Endothelial cell of umbilical vein (primary cell): ENCODE results near the gene BCAS4. TPM values are rescaled to one million over a fixed set of nuclear protein-coding genes. Genes with fewer than 3 reads are reported as not detected.

Experiments used
- BruUV-seq: library from RNA; stranded (reverse); fragments of 400-500 nt; replicated peaks from 2 replicates; lab custom pipeline; 2021; lab: Mats Ljungman, UMichigan
- CTCF ChIA-PET: fragments of 300-600, 350-600 bp; sonication (Branson Sonifier 250); formaldehyde crosslinking; loops from one replicate; lab custom pipeline; 2021; ENCODE audit warnings: antibody characterized with exemption, inconsistent platforms; lab: Charles Lee
- POLR2A ChIA-PET: fragments of 300-600, 350-600 bp; sonication (Branson Sonifier 250); formaldehyde crosslinking; loops from one replicate; lab custom pipeline; 2021; ENCODE audit warnings: antibody characterized with exemption, inconsistent platforms; lab: Charles Lee
- DNase-seq: peaks from one replicate; pipeline ENCODE4 v3.0.0-alpha.2; 2011; ENCODE audit warnings: low read depth, low spot score
- FAIRE-seq: peaks from 2 replicates; lab custom pipeline; 2011; peaks lifted over from hg19 to GRCh38; lab: Jason Lieb, UNC
- H2AFZ ChIP-seq: 2 replicates; pipeline ENCODE4 v1.6.0; 2012; ENCODE audit warnings: low read depth, low read length, control low read depth, inconsistent platforms
- H3K27ac ChIP-seq: 2 replicates; pipeline ENCODE4 v1.5.1; 2011; ENCODE audit warnings: low read depth, mild to moderate bottlenecking, control low read depth, low read length, moderate library complexity; ENCODE audit not compliant: insufficient read depth
- H3K27me3 ChIP-seq, 2 experiments: 2 replicates each; pipeline versions ENCODE4 v1.6.0 to v1.6.1; 2011; ENCODE audit warnings: low read length in 2 of 2, mixed read lengths in 1 of 2; ENCODE audit not compliant: control insufficient read depth in 2 of 2, insufficient read depth in 2 of 2
- H3K36me3 ChIP-seq, 2 experiments: 2 replicates in 1 of 2; 3 replicates in 1 of 2; pipeline ENCODE4 v1.5.1; 2011; ENCODE audit warnings: low read length in 2 of 2, mild to moderate bottlenecking in 1 of 2, moderate library complexity in 1 of 2; ENCODE audit not compliant: control insufficient read depth in 2 of 2, insufficient read depth in 2 of 2; ENCODE audit errors: extremely low read depth in 1 of 2
- H3K4me1 ChIP-seq: 3 replicates; pipeline ENCODE4 v1.5.1; 2011; ENCODE audit warnings: mild to moderate bottlenecking, low read length; ENCODE audit not compliant: control insufficient read depth, insufficient read depth; ENCODE audit errors: extremely low read depth
- H3K4me2 ChIP-seq: 2 replicates; pipeline ENCODE4 v1.6.1; 2011; ENCODE audit warnings: low read length, control low read depth, mixed read lengths; ENCODE audit not compliant: insufficient read depth
- H3K4me3 ChIP-seq, 3 experiments: fragments of 200-600 bp in 1 of 3; sonication (generic), shearing (Covaris generic) in 1 of 3; replicated peaks in 1 of 3; 2 replicates each; pipeline ENCODE4 v1.5.1; 2011 to 2016; ENCODE audit warnings: control low read depth in 3 of 3, low read length in 3 of 3, mild to moderate bottlenecking in 2 of 3, inconsistent platforms in 1 of 3, low read depth in 1 of 3, moderate library complexity in 1 of 3; ENCODE audit not compliant: insufficient read depth in 1 of 3
- H3K79me2 ChIP-seq: 2 replicates; pipeline ENCODE4 v1.6.0; 2012; ENCODE audit warnings: low read length, inconsistent platforms; ENCODE audit not compliant: control insufficient read depth, insufficient read depth
- H3K9ac ChIP-seq: replicated peaks from 2 replicates; pipeline ENCODE3; 2011; ENCODE audit warnings: low read length, control low read depth; ENCODE audit not compliant: insufficient read depth; ENCODE audit errors: extremely low read depth
- H3K9me1 ChIP-seq: replicated peaks from 3 replicates; pipeline ENCODE4 v1.6.0; 2011; ENCODE audit warnings: mild to moderate bottlenecking, low read length; ENCODE audit not compliant: control insufficient read depth, insufficient read depth; ENCODE audit errors: extremely low read depth
- H3K9me3 ChIP-seq: replicated peaks from 2 replicates; pipeline ENCODE4 v1.5.1; 2012; ENCODE audit warnings: low read length, inconsistent platforms; ENCODE audit not compliant: control insufficient read depth, insufficient read depth
- H4K20me1 ChIP-seq: replicated peaks from 2 replicates; pipeline ENCODE3; 2011; ENCODE audit warnings: mild to moderate bottlenecking, low read length; ENCODE audit not compliant: control insufficient read depth, insufficient read depth; ENCODE audit errors: extremely low read depth
- CTCF ChIP-seq, 2 donors: IDR thresholded peaks; 1 replicate in 1 of 2; 2 replicates in 1 of 2; pipeline ENCODE4 v1.5.1; 2011; ENCODE audit warnings: low read length in 2 of 2, mild to moderate bottlenecking in 2 of 2, moderate library complexity in 2 of 2, control low read depth in 1 of 2, inconsistent platforms in 1 of 2, low read depth in 1 of 2; ENCODE audit not compliant: insufficient read depth in 1 of 2; ENCODE audit errors: extremely low read depth in 1 of 2
- EZH2 ChIP-seq: IDR thresholded peaks from 2 replicates; pipeline ENCODE4 v1.6.1; 2012; ENCODE audit warnings: borderline replicate concordance, low read depth, mild to moderate bottlenecking, moderate library complexity, low read length, inconsistent platforms; ENCODE audit not compliant: severe bottlenecking
- MYC ChIP-seq: IDR thresholded peaks from one replicate; pipeline ENCODE4 v1.6.1; 2011; ENCODE audit warnings: mild to moderate bottlenecking, low read depth, low read length
- POLR2AphosphoS5 ChIP-seq: IDR thresholded peaks from 2 replicates; pipeline ENCODE4 v1.6.1; 2012; ENCODE audit warnings: low read depth, mild to moderate bottlenecking, control low read depth, low read length, moderate library complexity; ENCODE audit not compliant: insufficient read depth
- dilution Hi-C: fragments of 300-500 bp; cut with MboI; formaldehyde crosslinking; loops from one replicate; pipeline ENCODE4 v1.15.0; 2019; ENCODE audit warnings: low sequenced_read_pairs; ENCODE audit not compliant: extremely low pct_ligation_motif_present
- intact Hi-C: fragments of 100-400 bp; cut with micrococcal nuclease; formaldehyde crosslinking; loops from one replicate; pipeline ENCODE4 v1.10.0; 2022
- polyA plus RNA-seq, 4 experiments: library from polyadenylated mRNA; depleted of rRNA in 3 of 4; stranded (reverse) in 3 of 4; unstranded in 1 of 4; fragments of >200 nt; gene quantifications; 2 replicates each; pipeline versions ENCODE4 v1.2.1 to v1.2.3, GENCODE V29; 2011 to 2012; ENCODE audit warnings: missing spikeins in 1 of 4
- total RNA-seq: library from RNA; stranded (reverse); gene quantifications from 2 replicates; pipeline ENCODE4 v1.2.3, GENCODE V29; 2021

Gene BCAS4
- total and polyA plus RNA-seq, 2 donors (not counting 3 experiments of a cell fraction or from before 2014, with no cell fraction given) = 1.0 to 1.5 TPM

GRCh38 chr20:50883856-50884255 is 89.0 kb downstream of the BCAS4 start:
- Histone ChIP-seq H3K9me3 (no peaks in the 10 kb centered on the region), H3K9ac (no peak overlapping the region), H3K4me3 (no peak overlapping the region), H2AFZ (no peak overlapping the region), H3K27ac (no peak overlapping the region), H3K4me2 (no peak overlapping the region), H4K20me1 (no peaks in the 10 kb centered on the region), H3K36me3 (peaks cover 0 to 2% of the 10 kb centered on the region in 2 experiments), H3K79me2 (no peaks in the 10 kb centered on the region), H3K27me3 (no peaks in the 10 kb centered on the region), H3K4me1 (no peaks in the 10 kb centered on the region), H3K9me1 (no peaks in the 10 kb centered on the region)
- no peak for TF ChIP-seq MYC
- no peak for TF ChIP-seq POLR2AphosphoS5
- dilution Hi-C loops = no loop called here
- FAIRE-seq (no peak), DNase-seq (no peak)
- ChIA-PET CTCF (interaction anchor here (1.2 to 1.7 kb wide), 3 partner anchors 8 to 89 kb away, joined by 3 to 5 read pairs (median 4); partner anchors contain the start of gene BCAS4), POLR2A (no interaction called here)
- no TSS peak for BruUV-seq
- intact Hi-C loops = no loop called here

- H3K9me1 ChIP-seq = no peaks in the 10 kb centered on the region
- peaks cover 7% of the 10 kb centered on the region in 2 experiments for H3K36me3 ChIP-seq
- intact Hi-C loops = no loop called here
- H3K9ac ChIP-seq = no peak overlapping the region
- no peak overlapping the region for H2AFZ ChIP-seq
- TF ChIP-seq POLR2AphosphoS5 = no peak
- no peak for TF ChIP-seq CTCF (IDR thresholded peaks at IDR 0.05; ENCODE audit: extremely low read depth in 1 of 2, insufficient read depth in 1 of 2, low read depth in 1 of 2, low read length in 2 of 2)
- no peak for TF ChIP-seq EZH2
- H3K9me3 ChIP-seq = no peaks in the 10 kb centered on the region
- dilution Hi-C loops = no loop called here
- ChIA-PET CTCF (interaction anchor here (1.7 kb wide), 1 partner anchor 44 kb away, joined by 5 read pairs; no protein-coding TSS in a partner anchor), POLR2A (interaction anchor here (1.1 kb wide), 1 partner anchor 8 kb away, joined by 5 read pairs; no protein-coding TSS in a partner anchor)
- peaks cover 4% of the 10 kb centered on the region for H4K20me1 ChIP-seq
- H3K4me2 ChIP-seq = no peak overlapping the region
- DNase-seq (no peak), FAIRE-seq (no peak)
- H3K27ac ChIP-seq = no peak overlapping the region
- peaks cover 2% of the 10 kb centered on the region for H3K79me2 ChIP-seq
- no peaks in the 10 kb centered on the region for H3K27me3 ChIP-seq
- no peaks in the 10 kb centered on the region for H3K4me1 ChIP-seq
- H3K4me3 ChIP-seq = no peak overlapping the region
- no TSS peak for BruUV-seq
Measured at GRCh38 chr20:50885068-50885467, 90.2 kb downstream of the BCAS4 start.
